Right atrium auricular region (tissue), 2 donors: ENCODE results near the gene LRRC75B. TPM values are rescaled to one million over a fixed set of nuclear protein-coding genes. Genes with fewer than 3 reads are reported as not detected.

ENCODE experiments used
- DNase-seq: peaks from one replicate; pipeline ENCODE4 v3.0.0-alpha.2; 2019; ENCODE audit warnings: low spot score
- H3K27ac ChIP-seq, 2 donors: fragments of 200-600 bp; sonication (generic); 1 replicate in 1 of 2; 2 replicates in 1 of 2; pipeline ENCODE4 v1.5.1; 2016 to 2019
- H3K27me3 ChIP-seq, 2 donors: fragments of 200-600 bp; sonication (generic); one replicate each; pipeline versions ENCODE4 v1.5.1 to v1.6.0; 2017 to 2019
- H3K36me3 ChIP-seq: fragments of 200-600 bp; sonication (generic); one replicate; pipeline ENCODE4 v1.5.1; 2016
- H3K4me1 ChIP-seq, 2 donors: fragments of 200-600 bp; sonication (generic); one replicate each; pipeline versions ENCODE4 v1.5.1 to v1.6.0; 2017 to 2019
- H3K4me3 ChIP-seq, 2 donors: fragments of 200-600 bp; sonication (generic); 1 replicate in 1 of 2; 2 replicates in 1 of 2; pipeline ENCODE4 v1.5.1; 2017 to 2019; ENCODE audit warnings: mild to moderate bottlenecking in 1 of 2, moderate library complexity in 1 of 2
- H3K9me3 ChIP-seq, 2 donors: fragments of 200-600 bp; sonication (generic); one replicate each; pipeline ENCODE4 v1.5.1; 2019
- total RNA-seq, 2 donors: library from RNA; depleted of rRNA; stranded (reverse); fragments of >200 nt; gene quantifications; one replicate each; pipeline ENCODE4 v1.1.0, GENCODE V29; 2016
- TF ChIP-seq, protein P1 (sequence below), 2 donors: fragments of 200-600 bp; sonication (generic); IDR thresholded peaks; one replicate each; pipeline ENCODE4 v1.5.1; 2019; ENCODE audit warnings: antibody characterized with exemption in 2 of 2

Gene LRRC75B
- total RNA-seq, 2 donors from 2014 or later, result 3.0 to 7.5 TPM

DNA sequence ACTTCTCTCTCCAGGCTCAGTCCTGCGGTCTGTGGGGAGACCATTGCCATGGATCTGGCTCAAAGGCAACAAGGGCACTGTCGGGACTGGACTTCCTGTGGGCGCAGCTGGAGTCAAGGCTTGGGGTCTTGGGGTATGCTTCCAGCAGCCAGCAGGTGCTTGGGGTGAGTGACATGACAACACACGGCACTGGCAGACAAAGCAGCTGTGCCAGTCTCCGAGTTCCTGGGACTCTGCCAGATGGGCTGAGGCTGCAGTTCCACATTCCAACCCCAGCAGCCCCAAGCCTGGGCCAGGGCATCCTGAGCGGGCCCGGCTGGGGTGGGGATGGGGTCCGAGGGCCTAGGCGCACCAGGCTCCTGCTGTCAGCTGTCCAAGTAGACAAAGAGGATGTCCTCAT, 50.2 kb downstream of the LRRC75B start:
- Histone ChIP-seq H3K4me3 (no peak overlapping the region), H3K27me3 (no peaks in the 10 kb centered on the region), H3K36me3 (peaks cover 72% of the 10 kb centered on the region), H3K4me1 (peaks cover 0 to 44% of the 10 kb centered on the region in 2 donors), H3K27ac (peak overlapping the region; percentile 14 to 40), H3K9me3 (no peaks in the 10 kb centered on the region)
- DNase-seq, result no peak
- TF ChIP-seq, protein P1, sequence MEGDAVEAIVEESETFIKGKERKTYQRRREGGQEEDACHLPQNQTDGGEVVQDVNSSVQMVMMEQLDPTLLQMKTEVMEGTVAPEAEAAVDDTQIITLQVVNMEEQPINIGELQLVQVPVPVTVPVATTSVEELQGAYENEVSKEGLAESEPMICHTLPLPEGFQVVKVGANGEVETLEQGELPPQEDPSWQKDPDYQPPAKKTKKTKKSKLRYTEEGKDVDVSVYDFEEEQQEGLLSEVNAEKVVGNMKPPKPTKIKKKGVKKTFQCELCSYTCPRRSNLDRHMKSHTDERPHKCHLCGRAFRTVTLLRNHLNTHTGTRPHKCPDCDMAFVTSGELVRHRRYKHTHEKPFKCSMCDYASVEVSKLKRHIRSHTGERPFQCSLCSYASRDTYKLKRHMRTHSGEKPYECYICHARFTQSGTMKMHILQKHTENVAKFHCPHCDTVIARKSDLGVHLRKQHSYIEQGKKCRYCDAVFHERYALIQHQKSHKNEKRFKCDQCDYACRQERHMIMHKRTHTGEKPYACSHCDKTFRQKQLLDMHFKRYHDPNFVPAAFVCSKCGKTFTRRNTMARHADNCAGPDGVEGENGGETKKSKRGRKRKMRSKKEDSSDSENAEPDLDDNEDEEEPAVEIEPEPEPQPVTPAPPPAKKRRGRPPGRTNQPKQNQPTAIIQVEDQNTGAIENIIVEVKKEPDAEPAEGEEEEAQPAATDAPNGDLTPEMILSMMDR (IDR thresholded peaks at IDR 0.05), result no peak

DNA sequence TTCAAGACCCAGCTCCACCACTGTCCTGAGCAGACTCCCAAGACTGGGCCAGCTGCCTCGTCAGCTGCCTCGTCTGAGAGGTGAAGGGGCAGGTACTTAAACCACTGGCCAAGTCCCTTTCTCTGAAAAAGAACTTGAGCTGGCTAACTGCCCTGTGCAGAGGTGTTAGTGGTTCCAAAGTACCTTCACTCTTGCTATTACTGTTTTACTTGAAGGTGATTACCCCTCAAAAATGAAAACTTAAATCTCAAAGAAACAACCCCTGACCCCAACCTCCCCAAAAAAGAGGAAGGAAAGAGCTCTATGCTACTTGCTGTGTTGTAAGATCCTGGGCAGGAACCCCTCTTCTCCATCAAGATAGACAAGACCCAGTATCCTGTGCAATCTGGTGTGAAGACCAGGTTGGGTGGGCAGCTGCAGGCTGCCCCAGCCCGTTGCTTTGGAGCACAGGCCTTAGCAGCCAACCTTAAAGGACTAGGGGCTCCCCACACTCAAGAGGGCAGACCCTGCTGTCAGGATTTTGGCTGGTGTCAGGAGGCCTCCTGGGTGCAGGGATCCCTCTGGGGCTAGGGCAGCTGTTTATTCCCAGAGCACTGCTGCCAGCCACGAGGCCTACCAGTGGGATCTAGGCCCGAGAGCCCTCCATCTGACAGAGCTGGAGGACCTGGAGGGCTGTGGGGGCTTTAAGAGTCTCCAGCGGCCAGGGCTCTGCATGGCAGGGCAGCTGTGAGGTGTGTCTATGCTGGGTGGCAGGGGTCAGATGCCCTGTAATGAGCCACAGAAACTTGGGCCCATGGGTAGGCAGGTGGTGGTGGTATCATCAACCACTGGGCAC, 51.0 kb downstream of the LRRC75B start:
- Histone ChIP-seq H3K9me3 (no peaks in the 10 kb centered on the region), H3K27me3 (no peaks in the 10 kb centered on the region), H3K27ac (peak overlapping the region; percentile 14 to 40), H3K4me1 (peaks cover 0 to 44% of the 10 kb centered on the region in 2 donors), H3K36me3 (peaks cover 65% of the 10 kb centered on the region), H3K4me3 (no peak overlapping the region)
- TF ChIP-seq, protein P1 (IDR thresholded peaks at IDR 0.05), result no peak
- DNase-seq, result no peak

DNA sequence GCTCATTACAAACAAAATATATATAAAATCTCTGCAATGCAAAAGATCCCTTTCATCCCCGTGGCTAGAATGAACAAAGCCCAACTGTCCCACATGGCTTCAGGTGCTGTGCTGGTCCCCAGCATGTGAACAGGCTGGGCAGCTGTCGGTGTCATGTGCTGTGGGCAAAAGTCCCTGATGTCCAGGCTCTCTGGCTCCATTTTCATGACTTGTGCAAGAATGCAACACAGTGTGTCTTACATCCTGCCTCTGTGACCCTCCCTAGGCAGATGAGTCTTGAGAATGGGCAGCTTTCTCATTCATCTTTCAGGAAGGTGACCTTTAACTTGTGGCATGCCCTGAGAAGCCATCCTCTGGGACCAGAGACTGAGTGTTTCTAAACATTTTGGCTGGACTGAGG, 52.4 kb downstream of the LRRC75B start:
- TF ChIP-seq, protein P1 (IDR thresholded peaks at IDR 0.05), result no peak
- H3K27me3 ChIP-seq, result no peaks in the 10 kb centered on the region
- H3K4me1 ChIP-seq, result peaks cover 0 to 41% of the 10 kb centered on the region in 2 donors
- no peak for DNase-seq
- H3K27ac ChIP-seq, result no peak overlapping the region
- H3K36me3 ChIP-seq, result peaks cover 55% of the 10 kb centered on the region
- H3K9me3 ChIP-seq, result no peaks in the 10 kb centered on the region
- H3K4me3 ChIP-seq, result no peak overlapping the region

DNA sequence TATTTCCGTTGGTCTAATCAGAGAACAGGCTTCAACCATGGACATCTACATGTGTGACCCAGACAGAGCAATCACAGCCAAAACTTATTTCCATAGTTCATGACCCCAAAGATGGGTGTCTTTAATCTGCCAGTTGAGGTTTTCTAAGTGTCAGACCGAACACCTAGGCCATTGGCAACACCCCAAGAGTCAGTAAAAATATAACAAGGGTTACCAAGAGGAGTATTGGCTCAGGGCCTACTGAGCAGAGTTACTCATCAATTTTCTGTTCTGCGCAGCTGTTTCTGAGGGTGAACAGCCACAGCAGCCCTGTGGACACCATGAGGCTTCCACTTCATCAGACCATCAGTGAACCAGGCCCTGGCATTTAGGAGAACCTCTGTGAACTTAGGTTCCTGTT, 56.8 kb downstream of the LRRC75B start:
- peaks cover 19% of the 10 kb centered on the region for H3K36me3 ChIP-seq
- TF ChIP-seq, protein P1 (IDR thresholded peaks at IDR 0.05), result no peak
- no peak overlapping the region for H3K4me3 ChIP-seq
- H3K9me3 ChIP-seq, result no peaks in the 10 kb centered on the region
- no peaks in the 10 kb centered on the region for H3K4me1 ChIP-seq
- no peak overlapping the region for H3K27ac ChIP-seq
- DNase-seq, result no peak
- no peaks in the 10 kb centered on the region for H3K27me3 ChIP-seq

Other genes starting within 250 kb of the LRRC75B start
- gene ADORA2A, start 165.5 kb downstream of the LRRC75B start, total RNA-seq, result 1 to 10 TPM; 5.9 to 7.1 TPM
- gene UPB1, start 97.7 kb downstream of the LRRC75B start, total RNA-seq, result 1 to 10 TPM; 1.7 to 2.4 TPM
- gene GUCD1, start 37.9 kb downstream of the LRRC75B start, total RNA-seq, result 100 to 1,000 TPM; 132 to 147 TPM
- 100 to 1,000 TPM; 100 to 125 TPM for gene SNRPD3, start 37.1 kb downstream of the LRRC75B start, total RNA-seq
- gene GGT1, start 10.1 kb upstream of the LRRC75B start, total RNA-seq, result 1 to 10 TPM in 1 of 2 donors, under 1 TPM in 1; 0.98 to 1.7 TPM
- gene PIWIL3, start 181.6 kb upstream of the LRRC75B start, total RNA-seq, result not detected
- gene SGSM1, start 213.1 kb upstream of the LRRC75B start, total RNA-seq, result 10 to 100 TPM; 13.9 to 14.9 TPM